HepG2 (cell line): Measurements from ENCODE around the gene VGLL4.

Experiments used
- CEBPB ChIP-seq: IDR thresholded peaks from 2 replicates; pipeline ENCODE4 v1.6.1; 2011; ENCODE audit warnings: low read depth, low read length, improper control_type of control experiment, borderline replicate concordance
- CENPT ChIP-seq: sonication (generic); formaldehyde crosslinking; IDR thresholded peaks from 2 replicates; pipeline ENCODE4 v1.8.0; 2022; ENCODE audit warnings: low read depth, mild to moderate bottlenecking, moderate library complexity, missing genetic modification reagents
- FOXA1 ChIP-seq, 2 experiments: fragments of 450-650 bp in 1 of 2; sonication (generic) in 1 of 2; formaldehyde crosslinking in 1 of 2; IDR thresholded peaks; 2 replicates each; pipeline versions ENCODE4 v1.4.0 to v1.6.1; 2016 to 2020; ENCODE audit warnings: missing genetic modification reagents in 1 of 2
- HNRNPK ChIP-seq: fragments of 200-400 bp; formaldehyde crosslinking; IDR thresholded peaks from 2 replicates; pipeline ENCODE4 v1.6.1; 2018; ENCODE audit warnings: low read length, low read depth, moderate library complexity, mild to moderate bottlenecking; ENCODE audit not compliant: poor library complexity, severe bottlenecking
- KDM1A ChIP-seq: IDR thresholded peaks from 2 replicates; pipeline ENCODE4 v1.6.1; 2016; ENCODE audit warnings: missing compliant biosample characterization
- POLR2G ChIP-seq: fragments of 200-400 bp; formaldehyde crosslinking; IDR thresholded peaks from 2 replicates; pipeline ENCODE4 v1.6.1; 2018; ENCODE audit warnings: mild to moderate bottlenecking, low read depth, low read length, moderate library complexity
- PTBP1 ChIP-seq: fragments of 200-400 bp; formaldehyde crosslinking; IDR thresholded peaks from 2 replicates; pipeline ENCODE4 v1.6.1; 2018; ENCODE audit warnings: low read length, low read depth; ENCODE audit not compliant: poor library complexity, severe bottlenecking
- TARDBP ChIP-seq: sonication (generic); formaldehyde crosslinking; IDR thresholded peaks from 2 replicates; pipeline ENCODE4 v1.8.0; 2022; ENCODE audit warnings: mild to moderate bottlenecking, missing genetic modification reagents
- ZNF383 ChIP-seq: sonication (generic); formaldehyde crosslinking; IDR thresholded peaks from 2 replicates; pipeline ENCODE4 v1.4.0; 2020; ENCODE audit warnings: missing genetic modification reagents, mild to moderate bottlenecking, borderline replicate concordance
- ZNF549 ChIP-seq: sonication (generic); formaldehyde crosslinking; IDR thresholded peaks from 2 replicates; pipeline ENCODE4 v1.5.0; 2020; ENCODE audit warnings: missing genetic modification reagents
- ZNF7 ChIP-seq: IDR thresholded peaks from 2 replicates; pipeline ENCODE4 v1.6.1; 2016; ENCODE audit warnings: missing biosample characterization, missing genetic modification reagents
- TF ChIP-seq, protein P1 (sequence below): sonication (generic); formaldehyde crosslinking; IDR thresholded peaks from 2 replicates; pipeline ENCODE4 v1.5.0; 2020; ENCODE audit warnings: mild to moderate bottlenecking, missing genetic modification reagents, moderate library complexity
- TF ChIP-seq, protein P2 (sequence below): sonication (generic); formaldehyde crosslinking; IDR thresholded peaks from 2 replicates; pipeline ENCODE4 v1.8.0; 2022; ENCODE audit warnings: missing genetic modification reagents, mild to moderate bottlenecking, borderline replicate concordance
- TF ChIP-seq, protein P3 (sequence below): fragments of 450-650 bp; IDR thresholded peaks from 2 replicates; pipeline ENCODE4 v1.6.1; 2016

DNA sequence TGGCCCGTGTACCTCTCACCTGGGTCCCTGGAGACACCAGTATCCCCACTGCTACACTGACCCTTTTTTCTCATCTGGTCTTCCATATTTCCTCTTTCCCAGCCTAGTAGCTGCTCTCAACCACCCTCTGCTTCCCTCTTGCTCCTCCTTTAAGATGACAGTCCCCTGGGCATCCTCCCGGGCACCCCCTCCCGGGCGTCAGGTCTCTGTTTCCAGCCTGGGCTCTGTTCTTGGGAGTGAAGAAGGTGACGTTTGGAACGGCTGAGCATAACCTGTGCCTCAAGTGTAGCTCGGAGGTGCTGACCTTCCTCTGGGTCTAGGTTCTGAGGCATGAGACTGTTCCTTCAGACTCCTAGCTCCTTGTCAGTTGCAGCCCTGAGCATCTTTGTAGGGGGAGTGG is 101.2 kb downstream of the VGLL4 start:
- TF ChIP-seq, protein P1, sequence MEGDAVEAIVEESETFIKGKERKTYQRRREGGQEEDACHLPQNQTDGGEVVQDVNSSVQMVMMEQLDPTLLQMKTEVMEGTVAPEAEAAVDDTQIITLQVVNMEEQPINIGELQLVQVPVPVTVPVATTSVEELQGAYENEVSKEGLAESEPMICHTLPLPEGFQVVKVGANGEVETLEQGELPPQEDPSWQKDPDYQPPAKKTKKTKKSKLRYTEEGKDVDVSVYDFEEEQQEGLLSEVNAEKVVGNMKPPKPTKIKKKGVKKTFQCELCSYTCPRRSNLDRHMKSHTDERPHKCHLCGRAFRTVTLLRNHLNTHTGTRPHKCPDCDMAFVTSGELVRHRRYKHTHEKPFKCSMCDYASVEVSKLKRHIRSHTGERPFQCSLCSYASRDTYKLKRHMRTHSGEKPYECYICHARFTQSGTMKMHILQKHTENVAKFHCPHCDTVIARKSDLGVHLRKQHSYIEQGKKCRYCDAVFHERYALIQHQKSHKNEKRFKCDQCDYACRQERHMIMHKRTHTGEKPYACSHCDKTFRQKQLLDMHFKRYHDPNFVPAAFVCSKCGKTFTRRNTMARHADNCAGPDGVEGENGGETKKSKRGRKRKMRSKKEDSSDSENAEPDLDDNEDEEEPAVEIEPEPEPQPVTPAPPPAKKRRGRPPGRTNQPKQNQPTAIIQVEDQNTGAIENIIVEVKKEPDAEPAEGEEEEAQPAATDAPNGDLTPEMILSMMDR, result no peak
- TF ChIP-seq CENPT (CRISPR knock-in tag) (no peak), PTBP1 (no peak), ZNF549 (CRISPR knock-in tag) (no peak), CEBPB (no peak), FOXA1 (IDR thresholded peaks at IDR 0.05) (no peak), FOXA1 (CRISPR knock-in tag; IDR thresholded peaks at IDR 0.05) (no peak), ZNF383 (CRISPR knock-in tag) (no peak), ZNF7 (CRISPR knock-in tag) (no peak), KDM1A (no peak), HNRNPK (no peak), POLR2G (no peak), TARDBP (CRISPR knock-in tag) (no peak)
- TF ChIP-seq, protein P2, sequence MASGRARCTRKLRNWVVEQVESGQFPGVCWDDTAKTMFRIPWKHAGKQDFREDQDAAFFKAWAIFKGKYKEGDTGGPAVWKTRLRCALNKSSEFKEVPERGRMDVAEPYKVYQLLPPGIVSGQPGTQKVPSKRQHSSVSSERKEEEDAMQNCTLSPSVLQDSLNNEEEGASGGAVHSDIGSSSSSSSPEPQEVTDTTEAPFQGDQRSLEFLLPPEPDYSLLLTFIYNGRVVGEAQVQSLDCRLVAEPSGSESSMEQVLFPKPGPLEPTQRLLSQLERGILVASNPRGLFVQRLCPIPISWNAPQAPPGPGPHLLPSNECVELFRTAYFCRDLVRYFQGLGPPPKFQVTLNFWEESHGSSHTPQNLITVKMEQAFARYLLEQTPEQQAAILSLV (CRISPR knock-in tag), result no peak
- TF ChIP-seq, protein P3, sequence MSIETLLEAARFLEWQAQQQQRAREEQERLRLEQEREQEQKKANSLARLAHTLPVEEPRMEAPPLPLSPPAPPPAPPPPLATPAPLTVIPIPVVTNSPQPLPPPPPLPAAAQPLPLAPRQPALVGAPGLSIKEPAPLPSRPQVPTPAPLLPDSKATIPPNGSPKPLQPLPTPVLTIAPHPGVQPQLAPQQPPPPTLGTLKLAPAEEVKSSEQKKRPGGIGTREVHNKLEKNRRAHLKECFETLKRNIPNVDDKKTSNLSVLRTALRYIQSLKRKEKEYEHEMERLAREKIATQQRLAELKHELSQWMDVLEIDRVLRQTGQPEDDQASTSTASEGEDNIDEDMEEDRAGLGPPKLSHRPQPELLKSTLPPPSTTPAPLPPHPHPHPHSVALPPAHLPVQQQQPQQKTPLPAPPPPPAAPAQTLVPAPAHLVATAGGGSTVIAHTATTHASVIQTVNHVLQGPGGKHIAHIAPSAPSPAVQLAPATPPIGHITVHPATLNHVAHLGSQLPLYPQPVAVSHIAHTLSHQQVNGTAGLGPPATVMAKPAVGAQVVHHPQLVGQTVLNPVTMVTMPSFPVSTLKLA, result no peak
